Omental fat pad (tissue), 4 donors: ENCODE data around the gene PEX16. TPM values are rescaled to one million over a fixed set of nuclear protein-coding genes. Genes with fewer than 3 reads are reported as not detected.

ENCODE experiments used
- ATAC-seq: fragments of 150-250 bp; one replicate; pipeline ENCODE4 v1.9.1; 2016; ENCODE audit warnings: mild to moderate bottlenecking, moderate library complexity; ENCODE audit not compliant: low FRiP score
- DNase-seq: peaks from one replicate; pipeline ENCODE4 v3.0.0-alpha.2; 2019; ENCODE audit warnings: low spot score
- CTCF ChIP-seq, 3 donors: fragments of 450-650 bp; IDR thresholded peaks; one replicate each; pipeline ENCODE4 v1.5.1; 2016 to 2017; ENCODE audit warnings: antibody characterized with exemption in 3 of 3, mild to moderate bottlenecking in 3 of 3, moderate library complexity in 2 of 3
- total RNA-seq, 4 donors: library from RNA; depleted of rRNA; stranded (reverse); fragments of >200 nt; gene quantifications; one replicate each; pipeline ENCODE4 v1.1.0, GENCODE V29; 2016

Gene PEX16
- total RNA-seq, 4 donors from 2014 or later, result 20.1 to 25.0 (median 22.8) TPM

GRCh38 chr11:45922425-45923082, 4.9 kb upstream of the PEX16 start, which contains the start of gene LARGE2:
LARGE2 (plus strand) TSS chr11:45922656; CDS start chr11:45922883, 227 bp downstream.
- TF ChIP-seq CTCF (IDR thresholded peaks at IDR 0.05), result no peak
- ATAC-seq (no peak), DNase-seq (no peak)

- DNase-seq (no peak), ATAC-seq (no peak)
- no peak for TF ChIP-seq CTCF (IDR thresholded peaks at IDR 0.05)
These were observed 4.1 kb upstream of the PEX16 start for GRCh38 chr11:45921561-45922424.

GRCh38 chr11:45920531-45921477, 3.1 kb upstream of the PEX16 start:
- no peak for TF ChIP-seq CTCF (IDR thresholded peaks at IDR 0.05)
- ATAC-seq, result no peak
- DNase-seq, result peak; percentile 12

- no peak for TF ChIP-seq CTCF (IDR thresholded peaks at IDR 0.05)
- DNase-seq (no peak), ATAC-seq (no peak)
These were observed 2.3 kb upstream of the PEX16 start for GRCh38 chr11:45919806-45920530.

GRCh38 chr11:45918962-45919675, 1.4 kb upstream of the PEX16 start:
- DNase-seq (no peak), ATAC-seq (no peak)
- TF ChIP-seq CTCF (IDR thresholded peaks at IDR 0.05), result no peak
